ENCODE measurements around the gene NRBP1.

DNA sequence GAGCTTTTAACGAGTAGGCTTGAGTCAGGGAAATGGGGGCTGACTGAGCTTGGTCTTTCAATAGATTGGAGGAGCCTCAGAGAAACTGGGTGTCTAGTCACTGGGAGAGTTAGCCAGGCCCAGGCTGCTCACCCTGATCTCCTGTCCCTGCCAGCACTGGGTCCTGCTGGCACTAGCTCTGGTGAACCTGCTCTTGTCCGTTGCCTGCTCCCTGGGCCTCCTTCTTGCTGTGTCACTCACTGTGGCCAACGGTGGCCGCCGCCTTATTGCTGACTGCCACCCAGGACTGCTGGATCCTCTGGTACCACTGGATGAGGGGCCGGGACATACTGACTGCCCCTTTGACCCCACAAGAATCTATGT, 14.5 kb downstream of the NRBP1 start:
- TF ChIP-seq, protein P1, sequence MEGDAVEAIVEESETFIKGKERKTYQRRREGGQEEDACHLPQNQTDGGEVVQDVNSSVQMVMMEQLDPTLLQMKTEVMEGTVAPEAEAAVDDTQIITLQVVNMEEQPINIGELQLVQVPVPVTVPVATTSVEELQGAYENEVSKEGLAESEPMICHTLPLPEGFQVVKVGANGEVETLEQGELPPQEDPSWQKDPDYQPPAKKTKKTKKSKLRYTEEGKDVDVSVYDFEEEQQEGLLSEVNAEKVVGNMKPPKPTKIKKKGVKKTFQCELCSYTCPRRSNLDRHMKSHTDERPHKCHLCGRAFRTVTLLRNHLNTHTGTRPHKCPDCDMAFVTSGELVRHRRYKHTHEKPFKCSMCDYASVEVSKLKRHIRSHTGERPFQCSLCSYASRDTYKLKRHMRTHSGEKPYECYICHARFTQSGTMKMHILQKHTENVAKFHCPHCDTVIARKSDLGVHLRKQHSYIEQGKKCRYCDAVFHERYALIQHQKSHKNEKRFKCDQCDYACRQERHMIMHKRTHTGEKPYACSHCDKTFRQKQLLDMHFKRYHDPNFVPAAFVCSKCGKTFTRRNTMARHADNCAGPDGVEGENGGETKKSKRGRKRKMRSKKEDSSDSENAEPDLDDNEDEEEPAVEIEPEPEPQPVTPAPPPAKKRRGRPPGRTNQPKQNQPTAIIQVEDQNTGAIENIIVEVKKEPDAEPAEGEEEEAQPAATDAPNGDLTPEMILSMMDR (IDR thresholded peaks at IDR 0.05; ENCODE audit: poor library complexity) = no peak
- no peak for TF ChIP-seq EZH2 (IDR thresholded peaks at IDR 0.05; ENCODE audit: borderline replicate concordance)
- no peak for TF ChIP-seq EZH2phosphoT487 (IDR thresholded peaks at IDR 0.05; ENCODE audit: low read depth, severe bottlenecking, unreplicated experiment)
